ENCODE measurements around the gene NFAM1.

NFAM1 gene

GRCh38 chr22:42439821-42440674, 7.8 kb upstream of the NFAM1 start:
- no peak for DNase-seq (ENCODE audit: low read depth in 2 of 2)

DNA sequence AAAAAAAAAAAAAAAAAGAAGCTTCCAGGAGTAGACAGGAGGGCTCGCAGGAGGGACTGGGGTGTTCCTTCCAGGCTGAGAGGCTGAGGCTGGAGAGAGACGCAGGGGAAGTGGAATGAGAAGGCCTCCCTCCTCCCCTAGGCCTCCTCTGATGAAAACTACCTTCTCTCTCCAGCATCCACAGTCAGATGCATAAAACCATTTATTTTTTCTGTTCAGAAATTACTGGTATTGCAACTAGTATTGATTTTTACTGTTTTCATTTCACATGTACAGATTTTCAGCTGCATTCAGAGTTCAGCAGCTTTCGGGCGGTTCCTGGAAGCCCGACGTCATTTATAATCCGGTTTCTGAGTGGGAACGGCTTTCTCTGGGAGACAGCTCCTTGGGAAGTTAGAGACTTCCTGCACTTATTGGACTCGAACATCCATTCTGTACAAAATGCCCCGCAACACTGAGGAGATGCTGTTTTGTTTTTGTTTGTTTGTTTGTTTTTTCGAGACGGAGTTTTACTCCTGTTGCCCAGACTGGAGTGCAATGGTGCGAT, 6.9 kb upstream of the NFAM1 start:
- DNase-seq (ENCODE audit: low read depth in 2 of 2), result no peak

- no peak for DNase-seq (ENCODE audit: low read depth in 2 of 2)
These were observed 6.1 kb upstream of the NFAM1 start for GRCh38 chr22:42438293-42438650.

DNA sequence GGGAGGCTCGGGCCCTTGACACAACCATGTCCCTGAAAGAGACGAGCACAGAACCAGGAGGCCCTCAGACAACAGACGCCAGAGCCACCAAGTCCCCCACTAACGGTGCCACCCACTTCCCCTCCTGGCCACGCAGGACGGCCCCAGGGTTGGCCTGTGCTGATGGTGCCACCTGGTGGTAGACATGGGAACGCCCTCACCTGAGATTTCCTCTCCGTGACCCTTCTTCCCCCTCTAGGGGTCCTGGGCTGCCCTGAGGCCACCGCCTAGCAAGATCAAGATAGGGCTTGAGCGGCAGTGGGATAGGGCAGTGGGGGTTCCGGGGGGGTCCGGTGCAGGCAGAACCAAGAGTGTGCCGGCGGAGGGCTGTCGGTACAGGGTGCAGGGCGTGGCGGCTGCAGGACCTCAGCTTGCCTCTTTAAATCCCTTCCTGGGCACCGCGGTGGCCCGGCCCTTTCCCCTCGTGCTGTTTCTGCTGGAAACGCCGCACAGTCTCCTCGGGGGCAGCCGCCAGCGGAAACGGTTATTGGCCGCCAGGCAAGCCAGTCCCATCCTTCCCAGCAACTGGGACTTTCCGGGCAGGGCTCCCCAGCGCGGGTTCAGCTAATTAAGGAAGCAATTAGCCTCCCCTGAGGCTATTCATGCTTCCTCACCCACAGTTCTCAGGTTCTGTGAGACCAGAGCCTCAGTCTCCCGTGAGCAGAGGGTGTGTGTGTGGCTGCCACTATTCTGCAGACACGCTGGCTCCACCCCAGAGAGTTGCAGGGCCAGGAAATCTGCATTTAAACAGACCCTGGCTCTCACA, 5.5 kb upstream of the NFAM1 start:
- DNase-seq (ENCODE audit: low read depth in 2 of 2), result peak; percentile 74 to 88

GRCh38 chr22:42436404-42436803, 4.2 kb upstream of the NFAM1 start:
- DNase-seq (ENCODE audit: low read depth in 2 of 2), result no peak

GRCh38 chr22:42434748-42435425, 2.7 kb upstream of the NFAM1 start:
- DNase-seq (ENCODE audit: low read depth in 2 of 2), result no peak

- no peak for DNase-seq (ENCODE audit: low read depth in 2 of 2)
These were observed 1.8 kb upstream of the NFAM1 start for GRCh38 chr22:42433754-42434682.

GRCh38 chr22:42432818-42433217, 615 bp upstream of the NFAM1 start:
- no peak for DNase-seq (ENCODE audit: low read depth in 2 of 2)

DNA sequence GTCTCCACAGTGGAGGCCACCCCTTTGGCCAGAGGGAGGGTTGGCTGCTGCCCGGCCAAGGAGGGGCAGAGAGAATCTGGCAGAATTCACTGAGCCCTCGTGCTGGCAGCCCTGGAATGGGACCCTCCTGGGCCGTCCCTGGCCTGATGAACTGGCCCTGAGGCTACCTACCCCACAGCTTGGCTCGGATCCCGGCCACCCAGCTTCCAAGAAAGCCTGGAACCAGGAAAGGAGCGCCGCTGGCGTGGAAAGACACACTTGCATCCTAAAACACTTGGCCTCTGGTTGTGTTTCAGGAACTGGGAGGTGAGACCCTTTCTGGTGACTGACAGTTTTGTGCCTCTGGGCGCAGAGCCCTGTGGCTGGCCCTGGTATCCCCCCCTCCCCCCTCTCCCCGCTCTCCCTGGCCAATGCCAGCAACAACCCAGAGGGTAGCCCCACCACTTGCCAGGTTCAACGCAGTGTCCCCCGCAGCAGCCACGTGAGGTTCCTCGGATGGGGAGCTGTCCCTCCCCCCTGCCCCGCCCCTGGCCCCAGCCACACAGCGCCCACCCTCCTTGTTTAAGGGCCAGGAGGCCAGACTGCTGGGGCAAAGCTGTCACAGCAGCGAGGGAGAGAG, 693 bp downstream of the NFAM1 start:
- DNase-seq (ENCODE audit: low read depth in 2 of 2), result no peak

DNA sequence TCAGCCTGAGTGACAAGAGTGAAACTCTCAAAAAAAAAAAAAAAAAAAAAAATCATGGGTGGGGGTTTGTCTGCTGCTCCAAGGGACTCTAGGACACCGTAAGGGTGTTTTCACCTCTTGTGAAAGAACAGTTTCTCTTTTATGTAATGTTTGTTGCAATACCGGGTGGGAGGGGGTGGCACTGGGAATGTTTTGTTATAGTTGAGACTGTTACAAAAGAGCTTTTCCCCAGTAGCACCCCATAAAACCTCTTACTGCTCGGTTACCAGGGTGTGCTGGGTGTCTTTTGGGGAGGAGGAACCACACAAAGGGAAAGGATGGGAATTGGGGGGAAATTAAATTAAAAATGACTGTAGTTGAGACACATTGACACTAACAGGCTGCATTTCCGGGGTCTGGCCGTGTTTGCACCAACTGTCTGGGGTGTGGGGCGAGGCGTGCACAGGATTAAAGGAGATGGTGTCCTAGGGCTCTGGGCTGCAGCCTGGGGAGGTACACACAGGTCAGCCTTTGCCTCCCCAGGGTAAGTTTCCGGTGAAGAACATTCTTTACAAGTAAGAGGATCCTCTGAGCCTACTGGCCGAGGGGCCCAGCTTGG, 1.6 kb downstream of the NFAM1 start:
- DNase-seq (ENCODE audit: low read depth in 2 of 2), result no peak

GRCh38 chr22:42428760-42429159, 3.4 kb downstream of the NFAM1 start:
- DNase-seq (ENCODE audit: low read depth in 2 of 2), result no peak

DNA sequence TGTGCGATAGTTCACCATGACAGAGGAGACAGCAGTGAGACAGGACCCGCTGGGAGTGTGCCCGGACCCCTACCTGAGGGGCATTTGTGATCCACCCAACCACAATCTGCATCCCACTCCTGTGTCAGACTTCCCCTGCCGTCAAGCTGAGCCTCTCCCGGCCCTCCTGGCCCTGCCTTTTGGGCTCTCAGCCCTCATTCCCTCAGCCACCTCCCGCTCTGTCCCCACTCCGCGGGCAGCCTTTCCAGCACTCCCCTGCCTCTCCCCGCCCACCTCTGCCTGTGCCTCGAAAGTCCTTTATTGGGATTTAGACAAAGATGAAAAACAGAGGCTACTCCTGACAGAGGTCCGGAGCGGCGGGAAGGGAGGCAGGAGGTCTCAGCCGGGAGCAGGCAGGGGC, 4.2 kb downstream of the NFAM1 start:
- DNase-seq (ENCODE audit: low read depth in 2 of 2), result no peak

DNA sequence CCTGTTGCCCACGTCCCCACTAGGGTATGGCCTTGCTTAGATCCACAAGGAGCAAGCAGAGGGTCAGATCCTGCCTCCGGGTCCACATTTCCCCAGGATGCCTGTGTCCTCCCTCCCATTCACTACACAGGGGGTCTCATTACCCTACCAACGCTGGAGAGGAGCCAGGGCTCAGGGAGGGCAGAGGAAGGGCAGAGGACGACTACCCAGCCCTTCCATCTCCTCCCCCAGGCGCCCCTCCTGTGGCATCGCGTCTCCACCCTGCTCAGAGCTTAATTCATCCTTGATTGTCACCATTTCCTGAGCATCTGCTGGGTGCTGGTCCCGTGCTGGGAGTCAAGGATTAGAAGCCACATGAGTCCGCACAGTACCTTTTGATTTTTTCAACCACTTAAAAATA, 5.0 kb downstream of the NFAM1 start:
- no peak for DNase-seq (ENCODE audit: low read depth in 2 of 2)

DNA sequence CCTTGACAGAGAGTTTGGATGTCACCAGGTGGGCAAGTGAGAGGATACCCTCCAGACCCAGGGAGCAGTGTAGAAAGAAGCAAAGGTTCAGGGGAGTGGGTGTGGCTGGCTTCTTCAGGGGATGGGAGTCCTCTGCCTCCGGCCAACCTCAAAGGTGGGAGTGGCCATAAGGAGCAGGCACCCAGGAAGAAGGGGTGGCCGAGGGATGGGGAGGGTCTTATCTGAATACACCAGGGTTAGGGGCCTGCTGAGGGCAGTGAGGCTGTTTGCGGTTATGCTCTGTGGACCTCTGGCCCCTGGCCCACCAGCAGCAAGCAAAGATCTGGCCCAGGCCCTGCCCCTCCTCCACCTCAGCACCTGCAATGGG, 6.2 kb downstream of the NFAM1 start:
- no peak for DNase-seq (ENCODE audit: low read depth in 2 of 2)

GRCh38 chr22:42425337-42425988, 6.7 kb downstream of the NFAM1 start:
- DNase-seq (ENCODE audit: low read depth in 2 of 2), result no peak

DNA sequence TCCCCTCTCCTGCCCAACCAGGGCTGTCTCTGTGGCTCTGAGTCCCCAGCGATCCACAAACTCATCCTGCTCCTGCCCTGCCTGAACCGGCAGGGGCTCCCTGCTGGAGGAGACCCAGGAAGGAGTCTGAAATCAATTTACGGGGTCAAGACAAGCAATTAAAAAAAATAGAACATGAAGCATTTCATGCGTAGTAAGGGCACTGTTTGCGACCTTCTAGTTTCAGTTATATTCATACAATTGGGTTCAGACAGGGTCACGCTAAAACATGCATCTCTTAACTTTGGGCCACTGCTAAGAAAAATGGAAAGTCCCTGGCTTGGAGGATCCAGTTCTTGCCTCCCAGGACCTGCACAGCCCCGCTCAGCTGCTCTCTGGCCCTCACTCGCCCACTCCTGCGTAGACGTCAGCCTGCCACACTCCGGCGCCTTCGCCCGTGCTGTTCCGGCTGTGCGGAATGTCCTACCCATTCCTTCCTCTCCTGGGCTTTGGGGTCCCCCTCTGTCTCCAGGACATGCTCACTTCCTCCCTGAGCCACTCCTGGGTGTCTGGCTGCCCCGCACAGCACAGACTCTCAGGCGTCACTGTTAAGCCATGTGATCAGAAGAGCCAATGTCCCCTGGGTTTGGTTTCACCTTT, 12.8 kb downstream of the NFAM1 start:
- DNase-seq (ENCODE audit: low read depth in 2 of 2), result no peak

DNA sequence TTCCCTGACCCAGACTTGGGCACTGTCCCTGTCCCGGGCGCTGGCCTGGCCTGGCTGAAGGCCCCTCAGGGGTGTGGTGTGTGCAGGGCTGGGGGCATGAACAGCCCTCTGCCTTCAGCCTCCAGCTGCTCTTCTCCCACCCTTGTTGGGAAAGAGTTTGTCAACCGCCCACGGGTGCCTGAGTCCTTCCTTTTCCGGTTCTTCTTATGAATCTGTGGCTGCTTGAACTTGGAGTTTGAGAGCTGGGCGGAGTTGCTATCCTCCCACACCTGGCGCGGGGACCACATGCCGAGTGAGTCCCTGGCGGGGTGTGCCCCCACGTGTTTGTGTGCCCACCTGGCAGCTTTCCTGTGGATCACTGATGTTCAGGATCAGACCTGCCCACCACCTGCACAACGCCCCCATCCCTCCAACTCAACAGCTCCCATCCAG, 13.4 kb downstream of the NFAM1 start:
- no peak for DNase-seq (ENCODE audit: low read depth in 2 of 2)

- no peak for DNase-seq (ENCODE audit: low read depth in 2 of 2)
These were observed 14.4 kb downstream of the NFAM1 start for GRCh38 chr22:42417645-42418305.
